HUES48 (cell line): ENCODE data around the gene GCNT4.
"Not testable (repeated sequence)": the region's sequence is repeated elsewhere in the genome, so short reads cannot be mapped to it uniquely, and the experiment has no call there.

Source experiments
- H3K27ac ChIP-seq: one replicate; pipeline ENCODE4 v1.7.0; 2013; ENCODE audit warnings: low read depth, low read length, inconsistent platforms
- H3K27me3 ChIP-seq: 2 replicates; pipeline ENCODE4 v1.6.1; 2013; ENCODE audit warnings: mild to moderate bottlenecking, low read length; ENCODE audit not compliant: control insufficient read depth, insufficient read depth
- H3K36me3 ChIP-seq: 2 replicates; pipeline ENCODE4 v1.6.1; 2013; ENCODE audit warnings: low read length; ENCODE audit not compliant: control insufficient read depth, insufficient read depth
- H3K4me1 ChIP-seq: 2 replicates; pipeline ENCODE4 v1.6.1; 2013; ENCODE audit warnings: mild to moderate bottlenecking, low read length; ENCODE audit not compliant: control insufficient read depth, insufficient read depth
- H3K4me3 ChIP-seq: 2 replicates; pipeline ENCODE4 v1.5.1; 2013; ENCODE audit warnings: mild to moderate bottlenecking, low read depth, low read length
- H3K9ac ChIP-seq: 2 replicates; pipeline ENCODE4 v1.6.1; 2013; ENCODE audit warnings: mild to moderate bottlenecking, low read depth, low read length, moderate library complexity
- H3K9me3 ChIP-seq: 2 replicates; pipeline ENCODE4 v1.6.1; 2013; ENCODE audit warnings: low read length; ENCODE audit not compliant: control insufficient read depth, insufficient read depth

Gene GCNT4

GRCh38 chr5:75052192-75053053 lies at the start of gene GCNT4:
TSS of gene GCNT4 (minus strand) at chr5:75052558. CDS start at chr5:75030037, 22,521 bp downstream.
- peaks cover 52% of the 10 kb centered on the region for H3K4me1 ChIP-seq
- peak within 1 kb of the TSS; percentile 70 for H3K4me3 ChIP-seq
- H3K36me3 ChIP-seq, result no peaks in the 10 kb centered on the region
- peaks cover 45% of the 10 kb centered on the region for H3K27me3 ChIP-seq
- H3K9ac ChIP-seq, result peak within 1 kb of the TSS; percentile 84
- no peaks in the 10 kb centered on the region for H3K9me3 ChIP-seq
- peak within 1 kb of the TSS; percentile 71 for H3K27ac ChIP-seq

DNA sequence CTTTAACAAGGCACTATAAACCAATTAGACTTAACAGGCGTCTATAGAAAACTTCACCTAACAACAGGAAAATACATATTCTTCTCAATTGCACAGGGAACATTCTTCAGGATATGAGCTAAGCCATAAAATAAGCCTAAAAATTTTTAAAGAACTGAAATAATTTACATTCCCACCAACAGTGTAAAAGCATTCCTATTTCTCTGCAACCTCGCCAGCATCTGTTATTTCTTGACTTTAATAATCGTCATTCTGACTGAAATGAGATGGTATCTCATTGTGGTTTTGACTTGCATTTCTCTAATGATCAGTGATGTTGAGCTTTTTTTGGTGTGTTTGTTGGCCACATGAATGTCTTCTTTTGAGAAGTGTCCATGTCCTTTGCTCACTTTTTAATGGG lies 43.6 kb upstream of the GCNT4 start:
- H3K36me3 ChIP-seq, H3K9me3 ChIP-seq, H3K4me3 ChIP-seq, H3K27ac ChIP-seq, H3K9ac ChIP-seq, H3K4me1 ChIP-seq, H3K27me3 ChIP-seq: not testable (repeated sequence)

DNA sequence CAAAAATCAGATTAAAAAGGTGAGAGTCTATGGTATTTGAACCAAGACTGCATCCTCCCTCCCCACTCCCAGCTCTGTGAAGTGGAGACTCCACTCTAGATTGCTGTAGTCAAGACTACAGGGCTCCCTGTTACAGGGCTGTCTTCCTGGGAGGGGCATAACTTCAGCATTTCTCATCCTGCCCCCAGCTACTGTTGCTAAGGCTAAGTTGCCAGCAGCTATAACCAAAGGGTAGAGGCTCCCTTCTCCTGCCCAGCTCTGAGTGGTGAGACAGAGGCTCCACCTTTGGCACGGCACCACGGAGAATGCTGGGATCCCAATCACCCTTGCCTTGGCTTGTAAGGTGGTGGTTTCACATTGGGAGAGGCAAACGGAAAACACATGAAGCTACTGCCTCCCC lies 39.2 kb upstream of the GCNT4 start:
- Histone ChIP-seq H3K27me3 (no peaks in the 10 kb centered on the region), H3K4me3 (no peak overlapping the region), H3K27ac (no peak overlapping the region), H3K9me3 (no peaks in the 10 kb centered on the region), H3K36me3 (no peaks in the 10 kb centered on the region), H3K4me1 (no peaks in the 10 kb centered on the region), H3K9ac (no peak overlapping the region)

DNA sequence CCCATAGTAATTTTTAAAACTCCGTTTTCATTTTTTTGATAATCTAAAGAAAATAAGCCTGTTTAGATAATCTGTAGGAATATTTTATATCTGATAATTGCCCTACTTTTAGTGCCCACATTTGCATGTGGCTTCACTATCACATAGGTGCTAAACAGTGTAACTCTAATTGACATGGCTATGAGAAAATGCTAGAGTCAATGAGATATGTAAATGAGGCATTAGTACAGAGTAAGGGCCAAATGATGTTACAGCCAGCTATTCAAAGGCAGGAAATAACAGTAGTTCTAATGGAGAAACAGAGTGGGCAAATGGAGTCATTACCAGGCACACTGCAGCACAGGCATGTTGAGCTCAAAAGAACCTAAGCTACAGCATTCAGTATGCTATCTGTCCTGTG lies 37.3 kb upstream of the GCNT4 start:
- Histone ChIP-seq H3K9me3 (no peaks in the 10 kb centered on the region), H3K36me3 (no peaks in the 10 kb centered on the region), H3K4me1 (no peaks in the 10 kb centered on the region), H3K4me3 (no peak overlapping the region), H3K27me3 (no peaks in the 10 kb centered on the region), H3K27ac (no peak overlapping the region), H3K9ac (no peak overlapping the region)

- Histone ChIP-seq H3K9me3 (no peaks in the 10 kb centered on the region), H3K4me1 (no peaks in the 10 kb centered on the region), H3K9ac (no peak overlapping the region), H3K27ac (no peak overlapping the region), H3K36me3 (no peaks in the 10 kb centered on the region), H3K27me3 (no peaks in the 10 kb centered on the region), H3K4me3 (no peak overlapping the region)
These were observed 36.8 kb upstream of the GCNT4 start for GRCh38 chr5:75089137-75089536.

GRCh38 chr5:75088648-75089047 lies 36.3 kb upstream of the GCNT4 start:
- Histone ChIP-seq H3K27ac (no peak overlapping the region), H3K9me3 (no peaks in the 10 kb centered on the region), H3K27me3 (no peaks in the 10 kb centered on the region), H3K36me3 (no peaks in the 10 kb centered on the region), H3K9ac (no peak overlapping the region), H3K4me3 (no peak overlapping the region), H3K4me1 (no peaks in the 10 kb centered on the region)

DNA sequence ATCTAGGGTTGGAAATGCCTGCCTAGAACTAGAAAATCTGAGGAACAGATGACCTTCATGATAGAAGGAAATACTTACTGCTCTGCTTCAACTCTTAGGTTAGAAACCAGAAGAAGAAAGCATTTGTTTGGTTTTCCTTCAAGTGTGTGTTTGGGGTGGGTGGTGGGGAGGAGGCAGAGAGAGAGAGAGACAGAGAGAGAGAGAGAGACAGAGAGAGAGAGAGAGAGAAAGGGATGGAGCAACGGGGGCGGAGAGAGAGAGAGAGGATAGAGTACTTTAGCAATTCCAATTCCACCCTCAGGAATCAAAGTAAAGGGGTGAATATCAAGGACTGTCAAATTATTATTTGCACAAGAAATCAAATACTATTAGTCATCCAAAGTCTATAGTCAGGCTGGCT lies 29.2 kb upstream of the GCNT4 start:
- Histone ChIP-seq H3K4me1 (no peaks in the 10 kb centered on the region), H3K27ac (no peak overlapping the region), H3K9me3 (no peaks in the 10 kb centered on the region), H3K27me3 (no peaks in the 10 kb centered on the region), H3K9ac (no peak overlapping the region), H3K4me3 (no peak overlapping the region), H3K36me3 (no peaks in the 10 kb centered on the region)

GRCh38 chr5:75079346-75079745 lies 27.0 kb upstream of the GCNT4 start:
- H3K4me1 ChIP-seq, H3K9me3 ChIP-seq, H3K27me3 ChIP-seq, H3K27ac ChIP-seq, H3K36me3 ChIP-seq, H3K9ac ChIP-seq, H3K4me3 ChIP-seq: not testable (repeated sequence)

- no peaks in the 10 kb centered on the region for H3K27me3 ChIP-seq
- H3K4me1 ChIP-seq, result no peaks in the 10 kb centered on the region
- no peaks in the 10 kb centered on the region for H3K36me3 ChIP-seq
- no peak overlapping the region for H3K4me3 ChIP-seq
- no peaks in the 10 kb centered on the region for H3K9me3 ChIP-seq
- no peak overlapping the region for H3K9ac ChIP-seq
- no peak overlapping the region for H3K27ac ChIP-seq
These were observed 25.7 kb upstream of the GCNT4 start for GRCh38 chr5:75078027-75078426.

DNA sequence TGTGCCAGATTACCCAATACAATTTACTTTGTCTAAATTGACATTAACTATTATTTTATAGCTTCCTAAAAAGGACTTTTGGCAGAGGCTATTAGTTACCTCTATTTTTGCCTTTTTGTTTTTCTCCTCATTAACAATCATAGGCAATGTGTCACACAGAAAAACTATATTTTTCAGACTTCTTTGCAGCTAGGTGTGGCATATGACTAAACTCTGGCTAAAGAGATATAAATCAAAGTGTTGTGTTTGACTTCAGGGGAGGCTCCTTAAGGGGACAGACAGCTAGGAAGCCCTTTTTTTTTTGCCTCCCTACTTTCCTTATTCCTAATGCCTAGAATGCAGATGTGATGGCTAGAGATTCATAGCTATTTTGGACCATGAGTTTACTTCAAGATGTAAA lies 19.7 kb upstream of the GCNT4 start:
- no peaks in the 10 kb centered on the region for H3K36me3 ChIP-seq
- H3K27me3 ChIP-seq, result no peaks in the 10 kb centered on the region
- no peak overlapping the region for H3K4me3 ChIP-seq
- H3K9me3 ChIP-seq, result no peaks in the 10 kb centered on the region
- no peak overlapping the region for H3K27ac ChIP-seq
- H3K9ac ChIP-seq, result no peak overlapping the region
- no peaks in the 10 kb centered on the region for H3K4me1 ChIP-seq

DNA sequence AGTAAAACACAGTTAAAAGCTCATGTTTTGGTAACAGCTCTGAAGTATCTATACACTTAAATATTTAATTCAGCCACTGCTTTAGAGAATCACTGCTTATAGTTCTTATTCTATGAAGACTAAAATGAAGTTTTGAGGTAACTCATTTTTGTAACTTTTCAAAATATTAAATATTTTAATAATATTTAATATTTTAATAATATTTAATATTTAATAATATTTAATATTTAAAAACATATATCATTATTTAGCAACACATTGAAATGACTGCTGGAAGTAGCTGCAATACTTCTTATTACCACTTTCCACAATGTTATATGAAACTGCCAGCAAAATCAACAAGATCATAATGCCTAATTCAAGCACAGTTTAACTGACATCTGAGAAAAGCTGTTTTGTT lies 18.7 kb upstream of the GCNT4 start:
- no peak overlapping the region for H3K4me3 ChIP-seq
- no peaks in the 10 kb centered on the region for H3K4me1 ChIP-seq
- no peaks in the 10 kb centered on the region for H3K36me3 ChIP-seq
- no peaks in the 10 kb centered on the region for H3K9me3 ChIP-seq
- H3K27me3 ChIP-seq, result no peaks in the 10 kb centered on the region
- H3K27ac ChIP-seq, result no peak overlapping the region
- no peak overlapping the region for H3K9ac ChIP-seq
